ENCODE measurements around the gene CRIM1.

- TF ChIP-seq, protein P1, sequence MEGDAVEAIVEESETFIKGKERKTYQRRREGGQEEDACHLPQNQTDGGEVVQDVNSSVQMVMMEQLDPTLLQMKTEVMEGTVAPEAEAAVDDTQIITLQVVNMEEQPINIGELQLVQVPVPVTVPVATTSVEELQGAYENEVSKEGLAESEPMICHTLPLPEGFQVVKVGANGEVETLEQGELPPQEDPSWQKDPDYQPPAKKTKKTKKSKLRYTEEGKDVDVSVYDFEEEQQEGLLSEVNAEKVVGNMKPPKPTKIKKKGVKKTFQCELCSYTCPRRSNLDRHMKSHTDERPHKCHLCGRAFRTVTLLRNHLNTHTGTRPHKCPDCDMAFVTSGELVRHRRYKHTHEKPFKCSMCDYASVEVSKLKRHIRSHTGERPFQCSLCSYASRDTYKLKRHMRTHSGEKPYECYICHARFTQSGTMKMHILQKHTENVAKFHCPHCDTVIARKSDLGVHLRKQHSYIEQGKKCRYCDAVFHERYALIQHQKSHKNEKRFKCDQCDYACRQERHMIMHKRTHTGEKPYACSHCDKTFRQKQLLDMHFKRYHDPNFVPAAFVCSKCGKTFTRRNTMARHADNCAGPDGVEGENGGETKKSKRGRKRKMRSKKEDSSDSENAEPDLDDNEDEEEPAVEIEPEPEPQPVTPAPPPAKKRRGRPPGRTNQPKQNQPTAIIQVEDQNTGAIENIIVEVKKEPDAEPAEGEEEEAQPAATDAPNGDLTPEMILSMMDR (IDR thresholded peaks at IDR 0.05) = no peak
- TF ChIP-seq POLR2AphosphoS5 (IDR thresholded peaks at IDR 0.05) = no peak
Observed at GRCh38 chr2:36414307-36414706, 58.7 kb downstream of the CRIM1 start.
